Neural progenitor cell (in vitro differentiated cells): ENCODE results near the gene KRTCAP3. TPM values are rescaled to one million over a fixed set of nuclear protein-coding genes. Genes with fewer than 3 reads are reported as not detected.

Source experiments
- DNase-seq: peaks from one replicate; pipeline ENCODE4 v3.0.0-alpha.2; 2016; ENCODE audit warnings: low spot score
- H2AFZ ChIP-seq: fragments of 200-600 bp; sonication (generic); replicated peaks from 2 replicates; pipeline ENCODE4 v1.6.1; 2016; ENCODE audit warnings: antibody characterized with exemption
- H3F3A ChIP-seq: fragments of 200-600 bp; sonication (generic); 2 replicates; pipeline ENCODE4 v1.6.1; 2016; ENCODE audit warnings: antibody characterized with exemption, low read depth
- H3K27ac ChIP-seq: fragments of 200-600 bp; sonication (generic); 2 replicates; pipeline ENCODE4 v1.5.1; 2016; ENCODE audit warnings: mild to moderate bottlenecking
- H3K27me3 ChIP-seq: fragments of 200-600 bp; sonication (generic); 2 replicates; pipeline ENCODE4 v1.6.1; 2016; ENCODE audit warnings: mild to moderate bottlenecking, moderate library complexity
- H3K36me3 ChIP-seq: fragments of 200-600 bp; sonication (generic); 2 replicates; pipeline ENCODE4 v1.5.1; 2016
- H3K4me1 ChIP-seq: fragments of 200-600 bp; sonication (generic); 2 replicates; pipeline ENCODE4 v1.6.1; 2016; ENCODE audit warnings: mixed run types
- H3K4me2 ChIP-seq: fragments of 200-600 bp; sonication (generic); 2 replicates; pipeline ENCODE4 v1.6.1; 2016
- H3K4me3 ChIP-seq: fragments of 200-600 bp; sonication (generic); 2 replicates; pipeline ENCODE4 v1.5.1; 2016
- H3K79me2 ChIP-seq: fragments of 200-600 bp; sonication (generic); 2 replicates; pipeline ENCODE4 v1.6.1; 2016; ENCODE audit warnings: low read depth
- H3K9ac ChIP-seq: fragments of 200-600 bp; sonication (generic); 2 replicates; pipeline ENCODE4 v1.6.1; 2016
- H3K9me3 ChIP-seq: fragments of 200-600 bp; sonication (generic); 2 replicates; pipeline ENCODE4 v1.5.1; 2016; ENCODE audit warnings: low read depth
- H4K20me1 ChIP-seq: fragments of 200-600 bp; sonication (generic); 2 replicates; pipeline ENCODE4 v1.6.1; 2016; ENCODE audit warnings: low read depth
- H3K27ac Mint-ChIP-seq: 3 replicates; pipeline ENCODE4 v1.8.0; 2021; ENCODE audit warnings: mixed read lengths
- H3K27me3 Mint-ChIP-seq: 2 replicates; pipeline ENCODE4 v1.8.0; 2022; ENCODE audit warnings: low read depth, mild to moderate bottlenecking, inconsistent platforms, moderate library complexity, mixed read lengths; ENCODE audit not compliant: insufficient read depth
- H3K36me3 Mint-ChIP-seq: 3 replicates; pipeline ENCODE4 v1.8.0; 2021; ENCODE audit warnings: mixed read lengths
- H3K4me1 Mint-ChIP-seq: 3 replicates; pipeline ENCODE4 v1.8.0; 2021; ENCODE audit warnings: mixed read lengths
- H3K4me3 Mint-ChIP-seq: 3 replicates; pipeline ENCODE4 v1.8.0; 2021; ENCODE audit warnings: mild to moderate bottlenecking, moderate library complexity, mixed read lengths
- H3K9me3 Mint-ChIP-seq: 3 replicates; pipeline ENCODE4 v1.8.0; 2020; ENCODE audit warnings: mixed read lengths
- CTCF ChIP-seq: fragments of 200-600 bp; sonication (generic); IDR thresholded peaks from 2 replicates; pipeline ENCODE4 v1.5.1; 2017; ENCODE audit warnings: antibody characterized with exemption, mild to moderate bottlenecking
- EZH2 ChIP-seq: fragments of 200-600 bp; sonication (generic); IDR thresholded peaks from 2 replicates; pipeline ENCODE4 v1.6.1; 2017; ENCODE audit warnings: antibody characterized with exemption, mild to moderate bottlenecking, moderate library complexity
- EZH2phosphoT487 ChIP-seq: fragments of 200-600 bp; sonication (generic); IDR thresholded peaks from 2 replicates; pipeline ENCODE4 v1.6.1; 2017; ENCODE audit warnings: antibody characterized with exemption
- total RNA-seq: library from RNA; depleted of rRNA; stranded (reverse); fragments of >200 nt; gene quantifications from 2 replicates; pipeline ENCODE4 v1.2.3, GENCODE V29; 2015; ENCODE audit warnings: low replicate concordance

Gene KRTCAP3
- total RNA-seq, 1 donor from 2014 or later, result 0.88 TPM

GRCh38 chr2:27446057-27446456 lies 3.9 kb downstream of the KRTCAP3 start:
- H3K9me3 Mint-ChIP-seq, result no peaks in the 10 kb centered on the region
- Histone ChIP-seq H3K4me3 (no peak overlapping the region), H4K20me1 (peaks cover 9% of the 10 kb centered on the region), H3K27ac (no peak overlapping the region), H3K36me3 (no peaks in the 10 kb centered on the region), H3F3A (peaks cover 23% of the 10 kb centered on the region), H3K9ac (no peak overlapping the region), H2AFZ (no peak overlapping the region), H3K79me2 (no peaks in the 10 kb centered on the region), H3K9me3 (no peaks in the 10 kb centered on the region), H3K4me2 (no peak overlapping the region), H3K4me1 (peaks cover 7% of the 10 kb centered on the region), H3K27me3 (no peaks in the 10 kb centered on the region)
- H3K27ac Mint-ChIP-seq, result no peak overlapping the region
- H3K36me3 Mint-ChIP-seq, result peaks cover 27% of the 10 kb centered on the region
- peaks cover 4% of the 10 kb centered on the region for H3K27me3 Mint-ChIP-seq
- DNase-seq, result no peak
- peaks cover 9% of the 10 kb centered on the region for H3K4me1 Mint-ChIP-seq
- TF ChIP-seq EZH2, result no peak
- no peak for TF ChIP-seq EZH2phosphoT487
- no peak for TF ChIP-seq CTCF
- H3K4me3 Mint-ChIP-seq, result no peak overlapping the region

GRCh38 chr2:27448381-27448780 lies 6.2 kb downstream of the KRTCAP3 start:
- Histone ChIP-seq H3K4me2 (no peak overlapping the region), H3K4me3 (no peak overlapping the region), H3K79me2 (no peaks in the 10 kb centered on the region), H3K9me3 (no peaks in the 10 kb centered on the region), H3K9ac (no peak overlapping the region), H3K27ac (no peak overlapping the region), H3K36me3 (no peaks in the 10 kb centered on the region), H4K20me1 (no peaks in the 10 kb centered on the region), H3K27me3 (no peaks in the 10 kb centered on the region), H3F3A (peaks cover 4% of the 10 kb centered on the region), H3K4me1 (no peaks in the 10 kb centered on the region), H2AFZ (no peak overlapping the region)
- DNase-seq, result no peak
- Mint-ChIP-seq H3K27ac (no peak overlapping the region), H3K4me3 (no peak overlapping the region), H3K4me1 (no peaks in the 10 kb centered on the region), H3K27me3 (peaks cover under 1% of the 10 kb centered on the region), H3K9me3 (no peaks in the 10 kb centered on the region), H3K36me3 (peaks cover 25% of the 10 kb centered on the region)
- no peak for TF ChIP-seq EZH2
- no peak for TF ChIP-seq CTCF
- TF ChIP-seq EZH2phosphoT487, result no peak

- Histone ChIP-seq H3K9ac (no peak overlapping the region), H4K20me1 (no peaks in the 10 kb centered on the region), H2AFZ (no peak overlapping the region), H3K27ac (no peak overlapping the region), H3K9me3 (no peaks in the 10 kb centered on the region), H3K4me1 (no peaks in the 10 kb centered on the region), H3K27me3 (no peaks in the 10 kb centered on the region), H3K4me3 (no peak overlapping the region), H3K36me3 (no peaks in the 10 kb centered on the region), H3F3A (no peaks in the 10 kb centered on the region), H3K4me2 (no peak overlapping the region), H3K79me2 (no peaks in the 10 kb centered on the region)
- Mint-ChIP-seq H3K4me1 (no peaks in the 10 kb centered on the region), H3K36me3 (peaks cover 27% of the 10 kb centered on the region), H3K4me3 (no peak overlapping the region), H3K27me3 (peaks cover 2% of the 10 kb centered on the region), H3K27ac (no peak overlapping the region), H3K9me3 (no peaks in the 10 kb centered on the region)
- TF ChIP-seq EZH2phosphoT487 (no peak), EZH2 (no peak), CTCF (no peak)
- DNase-seq, result no peak
These were observed 8.9 kb downstream of the KRTCAP3 start for GRCh38 chr2:27451095-27451494.
